HG03521 (cell line): Measurements from ENCODE around the gene CDK5.
A peak's percentile ranks its signal among the peaks of the same experiment; 100 is the strongest.
"Not testable (repeated sequence)": the region's sequence is repeated elsewhere in the genome, so short reads cannot be mapped to it uniquely, and the experiment has no call there.

Experiments
- ATAC-seq: cut with Tn5 transposase; IDR thresholded peaks from one replicate; pipeline ENCODE4 v1.9.1; 2021; ENCODE audit warnings: mild to moderate bottlenecking, moderate library complexity; ENCODE audit not compliant: unreplicated experiment

Gene CDK5

GRCh38 chr7:151058781-151059366 is 1.2 kb upstream of the CDK5 start:
- no peak for ATAC-seq

- ATAC-seq, result peak; percentile 84
Measured at GRCh38 chr7:151057989-151058780, 488 bp upstream of the CDK5 start.

GRCh38 chr7:151056666-151057505 is 811 bp downstream of the CDK5 start:
- no peak for ATAC-seq

- no peak for ATAC-seq
Measured at GRCh38 chr7:151056283-151056665, 1.4 kb downstream of the CDK5 start.

- no peak for ATAC-seq
Measured at GRCh38 chr7:151053751-151054150, 3.9 kb downstream of the CDK5 start.

GRCh38 chr7:151053096-151053495 is 4.6 kb downstream of the CDK5 start:
- ATAC-seq, result no peak

- no peak for ATAC-seq
Measured at GRCh38 chr7:151051108-151051507, 6.6 kb downstream of the CDK5 start.

GRCh38 chr7:151048911-151049463 is 8.7 kb downstream of the CDK5 start:
- no peak for ATAC-seq

GRCh38 chr7:151047976-151048815 is 9.5 kb downstream of the CDK5 start, which contains the start of gene ASIC3:
Gene ASIC3, plus strand, starts transcription at chr7:151048531. Its CDS starts 355 bp downstream, at chr7:151048886.
- ATAC-seq, result no peak

- ATAC-seq, result no peak
Measured at GRCh38 chr7:151046603-151047573, 10.8 kb downstream of the CDK5 start.

- ATAC-seq, result no peak
Measured at GRCh38 chr7:151045967-151046366, 11.7 kb downstream of the CDK5 start.

GRCh38 chr7:151045262-151045661 is 12.4 kb downstream of the CDK5 start:
- ATAC-seq, result no peak

GRCh38 chr7:151043959-151044358 is 13.7 kb downstream of the CDK5 start:
- no peak for ATAC-seq

- ATAC-seq, result not testable (repeated sequence)
Measured at GRCh38 chr7:151043449-151043848, 14.2 kb downstream of the CDK5 start.

- ATAC-seq, result no peak
Measured at GRCh38 chr7:151040616-151041375, 16.9 kb downstream of the CDK5 start.

- no peak for ATAC-seq
Measured at GRCh38 chr7:151039850-151040548, 17.7 kb downstream of the CDK5 start.

- no peak for ATAC-seq
Measured at GRCh38 chr7:151038951-151039849, 18.5 kb downstream of the CDK5 start.
